ENCODE measurements around the gene RPL19.

- TF ChIP-seq POLR2A (IDR thresholded peaks at IDR 0.05) (no peak), CTCF (IDR thresholded peaks at IDR 0.05) (no peak)
These were observed 30.6 kb upstream of the RPL19 start for GRCh38 chr17:39169518-39169917.

Measured in body of pancreas (tissue), 4 donors.